Ovary (tissue), 9 donors: ENCODE measurements around the gene PRKAB1. TPM values are rescaled to one million over a fixed set of nuclear protein-coding genes. Genes with fewer than 3 reads are reported as not detected.

Source experiments
- DNase-seq, 5 donors: peaks; one replicate each; pipeline ENCODE4 v3.0.0-alpha.2; 2019 to 2020
- H3K27ac ChIP-seq, 2 donors: fragments of 200-600 bp; one replicate each; pipeline versions ENCODE4 v1.5.1 to v1.8.0; 2019 to 2022
- H3K27me3 ChIP-seq: fragments of 200-600 bp; one replicate; pipeline ENCODE4 v1.8.0; 2022
- H3K36me3 ChIP-seq: fragments of 200-600 bp; sonication (generic); one replicate; pipeline ENCODE4 v1.5.1; 2019
- H3K4me1 ChIP-seq: one replicate; pipeline ENCODE4 v1.8.1; 2013; ENCODE audit warnings: mild to moderate bottlenecking, moderate library complexity; ENCODE audit not compliant: insufficient read depth
- H3K4me3 ChIP-seq: fragments of 200-600 bp; sonication (generic); one replicate; pipeline ENCODE4 v1.5.1; 2017
- H3K9me3 ChIP-seq, 2 donors: fragments of 200-600 bp in 1 of 2; sonication (generic) in 1 of 2; one replicate each; pipeline versions ENCODE4 v1.5.1 to v1.8.1; 2013 to 2019; ENCODE audit warnings: mild to moderate bottlenecking in 1 of 2, moderate library complexity in 1 of 2
- EP300 ChIP-seq: sonication (generic); formaldehyde crosslinking; IDR thresholded peaks from one replicate; pipeline ENCODE4 v1.6.1; 2017; ENCODE audit warnings: antibody characterized with exemption
- POLR2A ChIP-seq: fragments of 450-650 bp; IDR thresholded peaks from one replicate; pipeline ENCODE4 v1.6.1; 2017; ENCODE audit warnings: antibody characterized with exemption, mild to moderate bottlenecking, moderate library complexity
- WGBS, 3 donors: extraction: QIAGEN DNeasy Blood & Tissue Kit in 1 of 3; methylation state at CpG; one replicate each; pipeline versions ENCODE4 v1.1.5 to v1.1.7; 2013 to 2017; 5-methylcytosine and 5-hydroxymethylcytosine counted together
- intact Hi-C, 4 donors: fragments of 100-400 bp; cut with DNase I; formaldehyde crosslinking; loops; one replicate each; pipeline versions ENCODE4 v1.11.0 to v1.15.1; 2022 to 2023
- polyA plus RNA-seq, 2 donors: library from polyadenylated mRNA; stranded (reverse); fragments of 200-250 nt in 1 of 2; fragments of 350-450 nt in 1 of 2; fragmentation: Illumina TruSeq in 1 of 2; extraction: RNeasy Lipid Tissue Mini Kit (QIAGEN cat#74804) in 1 of 2; gene quantifications; one replicate each; pipeline ENCODE4 v1.2.3, GENCODE V29; 2013 to 2014
- total RNA-seq, 7 donors: library from RNA; depleted of rRNA in 2 of 7; stranded (reverse); fragments of >200 nt in 2 of 7; fragmentation: NEBNext Ultra II Directional in 3 of 7; extraction: Animal tissue kit (Norgen Biotek cat#: 25700) in 3 of 7; gene quantifications; one replicate each; pipeline versions ENCODE4 v1.1.0 to v1.2.4, GENCODE V29; 2016 to 2023
- TF ChIP-seq, protein P1 (sequence below), 3 donors: fragments of 450-650 bp in 2 of 3; fragments of 200-600 bp in 1 of 3; IDR thresholded peaks; one replicate each; pipeline versions ENCODE4 v1.5.1 to v1.8.0; 2016 to 2022; ENCODE audit warnings: antibody characterized with exemption in 3 of 3, mild to moderate bottlenecking in 1 of 3
- donor health status: DM: no; HTN: no; CAD: no; lungs with moderate emphysema.
- donor health status: DM: no; HTN: no; CAD: no.
- donor health status: Bipolar disorder and iron deficiency.
- donor health status: DM: yes; HTN: yes; CAD: no.
- donor health status: DM: no; HTN: no; CAD: no.
- donor health status: DM: yes; HTN: yes; CAD: no.

Gene PRKAB1
- total and polyA plus RNA-seq, 9 donors = 12.5 to 37.1 (median 24.8) TPM

DNA sequence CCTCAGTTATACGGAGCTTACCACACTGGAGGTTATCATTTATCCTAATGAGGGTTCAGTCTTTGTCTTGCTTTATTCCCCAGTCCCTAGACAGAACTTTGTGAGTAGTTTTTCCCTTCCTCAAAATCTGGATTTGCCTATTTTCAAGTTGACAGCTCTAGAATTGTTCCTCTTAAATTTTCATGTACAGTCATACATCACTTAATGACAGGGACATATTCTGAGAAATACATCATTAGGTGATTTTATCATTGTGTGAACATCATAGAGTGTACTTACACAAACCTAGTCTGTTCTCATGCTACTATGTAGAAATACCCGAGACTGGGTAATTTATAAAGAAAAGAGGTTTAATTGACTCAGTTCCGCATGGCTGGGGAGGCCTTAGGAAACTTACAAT lies 3.1 kb downstream of the PRKAB1 start:
- peaks cover 3% of the 10 kb centered on the region for H3K4me1 ChIP-seq
- no peaks in the 10 kb centered on the region for H3K9me3 ChIP-seq
- intact Hi-C loops = no loop called here
- H3K27me3 ChIP-seq = no peaks in the 10 kb centered on the region
- no peaks in the 10 kb centered on the region for H3K36me3 ChIP-seq
- no peak for DNase-seq
- TF ChIP-seq EP300 (no peak), POLR2A (no peak)
- TF ChIP-seq, protein P1, sequence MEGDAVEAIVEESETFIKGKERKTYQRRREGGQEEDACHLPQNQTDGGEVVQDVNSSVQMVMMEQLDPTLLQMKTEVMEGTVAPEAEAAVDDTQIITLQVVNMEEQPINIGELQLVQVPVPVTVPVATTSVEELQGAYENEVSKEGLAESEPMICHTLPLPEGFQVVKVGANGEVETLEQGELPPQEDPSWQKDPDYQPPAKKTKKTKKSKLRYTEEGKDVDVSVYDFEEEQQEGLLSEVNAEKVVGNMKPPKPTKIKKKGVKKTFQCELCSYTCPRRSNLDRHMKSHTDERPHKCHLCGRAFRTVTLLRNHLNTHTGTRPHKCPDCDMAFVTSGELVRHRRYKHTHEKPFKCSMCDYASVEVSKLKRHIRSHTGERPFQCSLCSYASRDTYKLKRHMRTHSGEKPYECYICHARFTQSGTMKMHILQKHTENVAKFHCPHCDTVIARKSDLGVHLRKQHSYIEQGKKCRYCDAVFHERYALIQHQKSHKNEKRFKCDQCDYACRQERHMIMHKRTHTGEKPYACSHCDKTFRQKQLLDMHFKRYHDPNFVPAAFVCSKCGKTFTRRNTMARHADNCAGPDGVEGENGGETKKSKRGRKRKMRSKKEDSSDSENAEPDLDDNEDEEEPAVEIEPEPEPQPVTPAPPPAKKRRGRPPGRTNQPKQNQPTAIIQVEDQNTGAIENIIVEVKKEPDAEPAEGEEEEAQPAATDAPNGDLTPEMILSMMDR (IDR thresholded peaks at IDR 0.05) = no peak
- no peak overlapping the region for H3K27ac ChIP-seq
- WGBS, 3 donors = 88 to 95% (median 89%) methylated on average over 3 of the region's 3 CpGs
- H3K4me3 ChIP-seq = no peak overlapping the region

- Histone ChIP-seq H3K4me1 (peaks cover 3% of the 10 kb centered on the region), H3K36me3 (no peaks in the 10 kb centered on the region), H3K4me3 (no peak overlapping the region), H3K27me3 (no peaks in the 10 kb centered on the region), H3K9me3 (no peaks in the 10 kb centered on the region), H3K27ac (no peak overlapping the region)
- DNase-seq = no peak
- intact Hi-C loops = no loop called here
- TF ChIP-seq EP300 (no peak), POLR2A (no peak)
- TF ChIP-seq, protein P1 (IDR thresholded peaks at IDR 0.05) = no peak
- 80 to 85% (median 83%) methylated on average over 8 of the region's 8 CpGs for WGBS, 3 donors
Observed at GRCh38 chr12:119672194-119672593, 4.3 kb downstream of the PRKAB1 start.

- DNase-seq = no peak
Observed at GRCh38 chr12:119673634-119674033, 5.7 kb downstream of the PRKAB1 start.

DNA sequence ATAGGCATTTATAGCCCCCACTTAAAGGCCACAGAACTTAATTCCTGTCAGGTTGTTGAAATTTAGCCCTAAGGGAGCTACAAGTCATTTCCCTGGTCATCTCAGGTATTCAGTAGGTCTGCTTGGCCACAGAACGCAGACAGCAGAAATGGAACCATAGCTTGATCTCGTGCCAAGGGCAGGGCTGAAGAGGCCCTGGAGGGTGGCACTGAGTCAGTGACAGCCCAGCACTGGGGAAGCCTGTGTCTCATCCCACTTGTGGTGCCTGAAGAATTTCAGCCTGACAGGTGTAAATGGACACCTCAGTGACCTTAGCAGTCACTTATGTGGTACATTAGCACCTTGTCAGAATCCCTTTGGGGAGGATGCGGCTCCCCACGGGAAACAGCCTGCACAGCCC lies 6.6 kb downstream of the PRKAB1 start:
- DNase-seq = no peak
- H3K4me3 ChIP-seq = no peak overlapping the region
- peaks cover 2% of the 10 kb centered on the region for H3K4me1 ChIP-seq
- TF ChIP-seq POLR2A (no peak), EP300 (no peak)
- H3K27me3 ChIP-seq = no peaks in the 10 kb centered on the region
- 86 to 91% (median 89%) methylated on average over 4 of the region's 4 CpGs for WGBS, 3 donors
- no peaks in the 10 kb centered on the region for H3K36me3 ChIP-seq
- intact Hi-C loops = no loop called here
- H3K9me3 ChIP-seq = no peaks in the 10 kb centered on the region
- no peak overlapping the region for H3K27ac ChIP-seq

More at GRCh38 chr12:119673634-119674033, 5.7 kb downstream of the PRKAB1 start:
- WGBS, 3 donors = 78 to 82% (median 79%) methylated on average over 7 of the region's 7 CpGs
- Histone ChIP-seq H3K27ac (no peak overlapping the region), H3K27me3 (no peaks in the 10 kb centered on the region), H3K4me3 (no peak overlapping the region), H3K36me3 (no peaks in the 10 kb centered on the region), H3K9me3 (no peaks in the 10 kb centered on the region), H3K4me1 (peaks cover 3% of the 10 kb centered on the region)
- intact Hi-C loops = no loop called here
- TF ChIP-seq EP300 (no peak), POLR2A (no peak)
- TF ChIP-seq, protein P1 (IDR thresholded peaks at IDR 0.05) = no peak

DNA sequence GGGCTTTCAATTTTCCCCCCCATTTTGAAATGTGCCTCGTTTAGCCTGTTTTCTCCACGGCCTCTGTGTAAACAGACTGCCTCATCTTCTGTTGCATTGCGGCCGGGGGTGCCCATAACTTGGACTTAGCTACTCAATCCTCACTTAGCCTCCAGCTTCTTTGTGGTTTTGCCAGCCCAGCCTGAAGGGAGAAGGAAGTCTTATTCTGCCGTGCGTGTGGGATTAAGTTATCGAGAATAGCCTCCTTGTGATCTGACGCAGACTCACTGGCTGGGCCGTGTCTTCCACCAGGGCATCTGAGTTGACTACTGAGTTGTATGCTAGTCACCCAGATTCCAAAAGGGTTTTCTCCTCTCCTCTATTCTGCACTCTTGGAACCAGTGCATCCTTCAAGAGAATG lies 8.1 kb downstream of the PRKAB1 start:
- intact Hi-C loops = no loop called here
- TF ChIP-seq, protein P1 (IDR thresholded peaks at IDR 0.05) = no peak
- TF ChIP-seq POLR2A (no peak), EP300 (no peak)
- 88 to 91% (median 88%) methylated on average over 9 of the region's 9 CpGs for WGBS, 3 donors
- H3K9me3 ChIP-seq = no peaks in the 10 kb centered on the region
- no peak overlapping the region for H3K27ac ChIP-seq
- no peaks in the 10 kb centered on the region for H3K36me3 ChIP-seq
- no peaks in the 10 kb centered on the region for H3K4me1 ChIP-seq
- no peaks in the 10 kb centered on the region for H3K27me3 ChIP-seq
- H3K4me3 ChIP-seq = no peak overlapping the region
- DNase-seq = no peak
